Effector CD4-positive, alpha-beta T cell (primary cell): ENCODE data around the gene NBAS.
"Not testable (repeated sequence)": the region's sequence is repeated elsewhere in the genome, so short reads cannot be mapped to it uniquely, and the experiment has no call there.

Experiments
- DNase-seq: peaks from one replicate; pipeline ENCODE4 v3.0.0-alpha.2; 2020

Gene NBAS

DNA sequence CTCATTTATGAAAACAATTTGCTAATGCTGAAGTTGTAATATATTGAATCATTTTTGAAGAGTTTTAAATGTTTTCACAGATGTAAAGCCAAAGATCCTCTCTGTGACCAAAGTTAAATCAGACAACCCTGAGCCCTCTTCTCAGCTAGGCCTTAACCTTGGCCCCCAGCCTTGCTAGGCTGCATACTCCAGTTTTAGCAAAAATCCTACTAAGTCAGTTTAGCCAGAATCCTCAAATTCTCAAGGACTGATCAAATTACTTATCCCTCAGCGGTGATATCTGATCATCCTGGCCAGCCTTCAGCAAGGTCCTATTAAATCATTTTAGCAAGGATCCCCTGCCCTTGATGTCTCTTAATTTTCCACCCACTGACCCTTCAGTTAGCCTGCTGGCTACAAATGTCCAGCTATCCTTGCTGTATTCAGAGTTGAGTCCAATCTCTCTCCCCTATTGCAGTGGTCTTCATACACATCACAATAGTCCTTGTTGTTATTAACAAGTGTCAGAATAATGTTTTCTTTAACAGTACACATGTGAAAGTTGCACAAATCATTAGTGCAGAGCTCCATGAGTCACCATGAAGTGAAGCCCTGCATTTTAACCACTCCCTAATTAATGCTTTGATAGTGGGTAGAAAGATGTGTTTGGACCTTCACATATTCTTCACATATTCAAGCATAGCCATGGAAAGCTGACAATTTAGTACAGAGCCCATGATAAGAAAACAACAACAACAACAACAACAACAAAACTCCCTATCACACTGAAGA, 206.4 kb downstream of the NBAS start:
- DNase-seq = no peak

DNA sequence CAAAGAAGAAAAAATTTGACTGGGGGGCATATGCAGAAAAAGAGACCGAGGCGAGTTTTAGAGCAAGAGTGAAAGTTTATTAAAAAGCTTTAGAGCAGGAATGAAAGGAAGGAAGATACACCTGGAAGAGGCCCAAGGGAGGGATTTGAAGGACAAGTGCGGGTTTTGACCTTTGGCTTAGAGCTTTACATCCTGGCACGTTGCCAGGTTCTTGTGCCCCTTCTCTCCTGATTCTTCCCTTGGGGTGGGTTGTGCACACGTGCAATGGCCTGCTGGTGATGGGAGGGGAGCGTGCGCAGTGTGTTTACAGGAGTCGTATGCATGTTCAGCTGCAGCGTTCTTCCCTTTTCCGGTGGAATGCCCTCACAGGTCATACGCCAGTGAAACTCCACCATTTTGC, 208.8 kb downstream of the NBAS start:
- no peak for DNase-seq

GRCh38 chr2:15348636-15349035, 212.5 kb downstream of the NBAS start:
- DNase-seq = no peak

GRCh38 chr2:15348045-15348444, 213.1 kb downstream of the NBAS start:
- no peak for DNase-seq

GRCh38 chr2:15346624-15347023, 214.5 kb downstream of the NBAS start:
- DNase-seq = no peak

GRCh38 chr2:15337996-15338666, 223.0 kb downstream of the NBAS start:
- no peak for DNase-seq

- DNase-seq = no peak
Observed at GRCh38 chr2:15334644-15335326, 226.3 kb downstream of the NBAS start.

- DNase-seq = no peak
Observed at GRCh38 chr2:15331787-15332186, 229.3 kb downstream of the NBAS start.

- DNase-seq = no peak
Observed at GRCh38 chr2:15325296-15325695, 235.8 kb downstream of the NBAS start.

GRCh38 chr2:15323227-15323626, 237.9 kb downstream of the NBAS start:
- no peak for DNase-seq

GRCh38 chr2:15321481-15321880, 239.7 kb downstream of the NBAS start:
- not testable (repeated sequence) for DNase-seq

- DNase-seq = peak; percentile 18
Observed at GRCh38 chr2:15316370-15316814, 244.7 kb downstream of the NBAS start.

GRCh38 chr2:15315411-15315810, 245.7 kb downstream of the NBAS start:
- DNase-seq = no peak

- no peak for DNase-seq
Observed at GRCh38 chr2:15313657-15314056, 247.5 kb downstream of the NBAS start.

- DNase-seq = no peak
Observed at GRCh38 chr2:15311926-15312325, 249.2 kb downstream of the NBAS start.

DNA sequence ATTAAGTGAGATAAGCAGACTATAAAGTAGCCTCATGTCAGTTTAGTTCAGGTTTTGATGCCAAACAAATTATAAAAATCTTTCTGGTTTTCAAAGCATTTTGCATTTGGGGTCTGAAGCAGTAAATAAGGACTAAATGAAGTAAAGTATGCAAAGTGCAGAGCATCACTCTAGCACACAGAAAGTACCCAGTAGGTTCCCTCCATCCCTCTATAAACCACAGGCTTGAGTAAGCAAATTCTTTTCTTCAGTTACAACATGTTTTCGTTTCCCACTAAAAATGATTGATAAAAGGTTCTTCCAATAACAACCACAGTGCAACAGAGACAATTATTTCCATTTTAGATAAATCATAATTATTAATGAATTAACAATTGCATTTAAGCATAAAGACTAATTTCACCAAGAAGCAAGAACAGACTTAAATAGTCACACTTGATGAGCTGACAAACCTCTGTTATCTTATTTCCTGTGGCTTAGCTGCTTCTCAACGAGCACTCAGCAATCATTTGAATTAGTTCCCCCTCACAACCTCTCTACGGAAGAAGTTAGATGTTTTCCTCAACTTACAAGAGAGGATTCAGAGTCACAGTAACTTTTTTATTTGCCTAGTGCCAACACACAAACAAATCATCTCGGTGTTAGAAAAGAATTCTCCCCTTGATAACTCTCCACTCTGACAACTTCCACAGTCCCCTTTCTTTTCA, 249.8 kb downstream of the NBAS start:
- DNase-seq = no peak

GRCh38 chr2:15307526-15307925, 253.6 kb downstream of the NBAS start:
- no peak for DNase-seq

DNA sequence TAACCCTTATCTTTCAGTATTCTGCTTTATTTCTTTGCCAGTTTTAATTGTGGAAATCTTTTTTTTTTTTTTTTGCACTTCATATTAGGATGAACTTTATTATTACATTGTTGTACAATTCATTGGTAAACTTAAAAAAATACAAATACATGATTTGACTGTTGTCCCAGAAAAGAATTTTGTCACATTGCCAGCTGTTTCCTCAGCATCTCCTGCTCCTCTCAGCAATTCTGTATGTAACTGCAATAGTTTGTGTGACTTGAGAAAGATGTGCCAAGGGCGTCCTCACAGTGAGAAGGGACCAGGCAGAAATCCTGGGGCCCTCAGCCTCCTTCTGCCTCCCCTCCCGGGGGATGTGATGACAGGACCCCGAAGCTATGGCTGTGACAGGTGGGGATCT, 254.4 kb downstream of the NBAS start:
- no peak for DNase-seq

DNA sequence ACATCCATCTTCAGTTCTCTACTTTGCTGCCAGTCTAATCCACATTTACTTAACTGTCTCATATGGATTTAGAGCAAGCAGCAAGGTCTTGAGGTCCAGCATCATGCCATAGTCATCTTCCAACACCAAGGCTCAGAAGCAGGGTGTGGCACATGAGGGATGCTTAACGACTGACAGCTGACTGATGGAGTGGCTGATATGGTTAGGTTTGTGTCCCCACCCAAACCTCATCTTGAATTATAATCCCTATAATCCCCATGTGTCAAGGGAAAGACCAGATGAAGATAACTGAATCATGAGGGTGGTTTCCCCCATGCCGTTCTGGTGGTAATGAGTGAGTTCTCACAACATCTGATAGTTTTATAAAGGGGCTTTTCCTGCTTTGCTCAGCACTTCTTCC, 257.3 kb downstream of the NBAS start:
- no peak for DNase-seq

- DNase-seq = no peak
Observed at GRCh38 chr2:15302154-15302553, 259.0 kb downstream of the NBAS start.

DNA sequence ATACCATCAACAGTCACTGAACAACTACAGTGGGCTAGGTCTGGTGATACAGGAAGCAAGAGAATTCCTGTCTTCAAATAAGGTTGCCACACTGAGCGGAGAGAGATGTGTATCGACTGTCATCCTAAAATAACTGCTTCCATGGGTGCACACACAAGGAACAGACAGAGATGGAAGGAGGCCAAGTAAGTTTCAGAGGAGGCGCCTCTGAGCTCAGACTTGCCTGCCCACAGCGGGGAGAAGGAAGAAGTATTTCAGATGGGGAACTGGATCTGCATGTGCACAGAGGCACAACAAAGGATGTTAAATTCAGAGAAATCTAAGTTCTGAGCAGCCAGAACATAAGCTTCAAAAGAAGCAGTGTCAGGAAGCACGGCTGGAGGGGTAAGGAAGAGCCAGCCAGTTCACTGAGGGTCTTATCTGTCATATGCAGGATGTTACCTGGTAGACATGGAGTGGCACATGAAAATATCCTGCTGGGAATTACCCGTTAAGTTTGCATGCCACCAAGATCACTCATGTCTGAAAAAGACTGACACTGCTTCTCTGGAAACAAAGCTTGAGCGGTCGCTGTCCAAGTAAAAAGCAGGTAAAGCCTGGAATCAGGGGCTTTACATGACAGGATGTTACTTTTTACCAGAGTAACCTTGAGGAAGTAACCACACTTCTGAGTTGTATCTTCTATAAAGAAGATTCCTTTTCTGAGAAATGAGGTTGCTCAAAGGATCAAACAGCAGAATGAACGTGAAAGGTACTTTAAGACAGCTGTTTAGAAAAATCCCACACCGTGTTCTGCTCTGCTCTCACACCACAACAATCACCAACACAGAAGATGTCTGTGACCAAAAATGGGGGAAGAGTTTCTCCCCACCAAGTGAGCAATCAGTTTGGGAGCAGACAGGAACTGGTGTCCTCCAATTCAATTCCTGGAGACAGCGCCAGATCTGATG, 260.2 kb downstream of the NBAS start:
- DNase-seq = no peak

DNA sequence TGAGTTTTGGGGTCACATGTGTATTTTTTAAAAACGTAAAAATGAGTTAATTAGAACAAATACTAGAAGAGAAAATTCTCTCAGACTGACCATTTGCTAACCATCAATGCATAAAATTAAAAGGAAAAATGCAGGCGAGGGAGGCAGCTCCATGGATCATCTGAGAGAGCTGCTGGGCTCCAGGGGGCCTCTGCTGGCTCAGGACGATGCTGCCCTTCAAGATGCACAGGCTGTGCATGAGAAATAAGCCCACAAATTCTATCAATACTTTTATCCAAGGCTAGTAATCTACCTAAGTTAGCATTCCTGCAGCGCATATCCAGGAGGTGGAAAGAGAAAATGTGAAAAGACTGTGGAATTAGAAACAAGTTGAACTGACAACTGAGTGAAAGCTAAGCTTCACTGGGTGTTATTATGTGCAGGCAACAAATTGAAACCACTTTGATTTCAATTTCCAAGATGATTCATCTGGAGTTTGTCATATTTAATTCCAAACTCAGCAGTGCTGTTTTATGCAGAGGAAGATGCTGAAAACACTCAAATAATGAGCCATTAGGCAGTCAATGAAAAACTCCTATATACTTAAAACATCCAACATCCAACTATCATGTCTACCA, 261.1 kb downstream of the NBAS start:
- DNase-seq = no peak
